Ishikawa (cell line): Measurements from ENCODE around the gene ZNF227.

ENCODE experiments used
- CEBPB ChIP-seq: IDR thresholded peaks from 2 replicates; pipeline ENCODE4 v1.6.1; 2012
- CREB1 ChIP-seq: IDR thresholded peaks from 2 replicates; pipeline ENCODE4 v1.6.1; 2012; ENCODE audit warnings: low read depth
- EGR1 ChIP-seq: IDR thresholded peaks from 2 replicates; pipeline ENCODE4 v1.6.1; 2012
- EP300 ChIP-seq: IDR thresholded peaks from 2 replicates; pipeline ENCODE4 v1.6.1; 2012; ENCODE audit warnings: borderline replicate concordance
- FOXM1 ChIP-seq: IDR thresholded peaks from 2 replicates; pipeline ENCODE4 v1.6.1; 2012; ENCODE audit warnings: low read depth, borderline replicate concordance
- MAX ChIP-seq: IDR thresholded peaks from 2 replicates; pipeline ENCODE4 v1.6.1; 2012
- NFIC ChIP-seq: IDR thresholded peaks from 2 replicates; pipeline ENCODE4 v1.6.1; 2012
- RAD21 ChIP-seq: IDR thresholded peaks from 2 replicates; pipeline ENCODE4 v1.6.1; 2012; ENCODE audit warnings: low read depth
- REST ChIP-seq: IDR thresholded peaks from 2 replicates; pipeline ENCODE4 v1.6.1; 2012; ENCODE audit warnings: low read depth, mild to moderate bottlenecking
- TAF1 ChIP-seq: IDR thresholded peaks from 2 replicates; pipeline ENCODE4 v1.6.1; 2012; ENCODE audit warnings: low read depth, mild to moderate bottlenecking
- TCF12 ChIP-seq: IDR thresholded peaks from 2 replicates; pipeline ENCODE4 v1.6.1; 2012; ENCODE audit warnings: low read depth
- TEAD4 ChIP-seq: IDR thresholded peaks from 2 replicates; pipeline ENCODE4 v1.6.1; 2012
- USF1 ChIP-seq: IDR thresholded peaks from 2 replicates; pipeline ENCODE4 v1.6.1; 2012
- YY1 ChIP-seq: IDR thresholded peaks from 2 replicates; pipeline ENCODE4 v1.6.1; 2012; ENCODE audit warnings: low read depth
- ZBTB7A ChIP-seq: IDR thresholded peaks from 2 replicates; pipeline ENCODE4 v1.6.1; 2012; ENCODE audit warnings: low read depth

Gene ZNF227

GRCh38 chr19:44258835-44259413 is 46.6 kb downstream of the ZNF227 start:
- TF ChIP-seq MAX (no peak), YY1 (no peak), CEBPB (no peak), TAF1 (no peak)

GRCh38 chr19:44260343-44260681 is 48.0 kb downstream of the ZNF227 start:
- TF ChIP-seq YY1 (no peak), TAF1 (no peak), USF1 (no peak), FOXM1 (no peak), EGR1 (no peak), RAD21 (no peak), CREB1 (no peak), TEAD4 (no peak), EP300 (no peak), NFIC (no peak), TCF12 (no peak), REST (no peak), ZBTB7A (no peak), MAX (no peak), CEBPB (no peak)

- no peak for TF ChIP-seq FOXM1
- TF ChIP-seq REST = no peak
- TF ChIP-seq EGR1 = no peak
- no peak for TF ChIP-seq YY1
- no peak for TF ChIP-seq CREB1
Observed at GRCh38 chr19:44260695-44261446, 48.5 kb downstream of the ZNF227 start.

GRCh38 chr19:44277331-44277730 is 65.0 kb downstream of the ZNF227 start:
- TF ChIP-seq TEAD4 (no peak), TAF1 (no peak), FOXM1 (no peak), CREB1 (no peak), EGR1 (no peak), REST (no peak), RAD21 (no peak), MAX (no peak), YY1 (no peak), ZBTB7A (no peak), EP300 (no peak), NFIC (no peak), CEBPB (no peak), USF1 (no peak), TCF12 (no peak)
